Activated CD4-positive, alpha-beta T cell treated with anti-CD3 and anti-CD28 coated beads for 36 hours (primary cell): Measurements from ENCODE around the gene ANO6. TPM values are rescaled to one million over a fixed set of nuclear protein-coding genes. Genes with fewer than 3 reads are reported as not detected.
"Not testable (repeated sequence)": the region's sequence is repeated elsewhere in the genome, so short reads cannot be mapped to it uniquely, and the experiment has no call there.

Experiments used
- ATAC-seq: fragments of 200-7000 bp; cut with Tn5 transposase; one replicate; pipeline ENCODE4 v1.10.0; 2021; ENCODE audit warnings: mild to moderate bottlenecking, moderate library complexity
- CTCF ChIA-PET: fragments of 350-600 bp; sonication (Branson Sonifier 250); formaldehyde crosslinking; loops from one replicate; lab custom pipeline; 2021; ENCODE audit warnings: antibody characterized with exemption; lab: Charles Lee
- POLR2A ChIA-PET: fragments of 350-600 bp; sonication (Branson Sonifier 250); formaldehyde crosslinking; loops from one replicate; lab custom pipeline; 2021; ENCODE audit warnings: antibody characterized with exemption, inconsistent platforms; lab: Charles Lee
- DNase-seq: peaks from one replicate; pipeline ENCODE4 v3.0.0-alpha.2; 2020
- H3K27ac Mint-ChIP-seq: one replicate; pipeline ENCODE4 v1.8.0; 2021; ENCODE audit warnings: mixed read lengths
- H3K27me3 Mint-ChIP-seq: one replicate; pipeline ENCODE4 v1.8.0; 2021; ENCODE audit warnings: mixed read lengths
- H3K36me3 Mint-ChIP-seq: one replicate; pipeline ENCODE4 v1.8.0; 2021; ENCODE audit warnings: low read depth, mixed read lengths
- H3K4me1 Mint-ChIP-seq: one replicate; pipeline ENCODE4 v1.8.0; 2021; ENCODE audit warnings: mixed read lengths
- H3K4me3 Mint-ChIP-seq: one replicate; pipeline ENCODE4 v1.8.0; 2021; ENCODE audit warnings: mild to moderate bottlenecking, moderate library complexity, mixed read lengths
- H3K9me3 Mint-ChIP-seq: one replicate; pipeline ENCODE4 v1.8.0; 2021; ENCODE audit warnings: low read depth, mixed read lengths
- intact Hi-C, 2 experiments: fragments of 100-400 bp; cut with DNase I in 1 of 2; cut with micrococcal nuclease in 1 of 2; formaldehyde crosslinking; loops; one replicate each; pipeline versions ENCODE4 v1.14.2 to v1.15.1; 2022 to 2024; cut with DNase I, micrococcal nuclease
- total RNA-seq, 2 experiments: library from RNA; stranded (reverse); gene quantifications; one replicate each; pipeline ENCODE4 v1.2.3, GENCODE V29; 2021

ANO6 gene
- total RNA-seq, 2 experiments from 2014 or later: 18.7 to 20.3 TPM

DNA sequence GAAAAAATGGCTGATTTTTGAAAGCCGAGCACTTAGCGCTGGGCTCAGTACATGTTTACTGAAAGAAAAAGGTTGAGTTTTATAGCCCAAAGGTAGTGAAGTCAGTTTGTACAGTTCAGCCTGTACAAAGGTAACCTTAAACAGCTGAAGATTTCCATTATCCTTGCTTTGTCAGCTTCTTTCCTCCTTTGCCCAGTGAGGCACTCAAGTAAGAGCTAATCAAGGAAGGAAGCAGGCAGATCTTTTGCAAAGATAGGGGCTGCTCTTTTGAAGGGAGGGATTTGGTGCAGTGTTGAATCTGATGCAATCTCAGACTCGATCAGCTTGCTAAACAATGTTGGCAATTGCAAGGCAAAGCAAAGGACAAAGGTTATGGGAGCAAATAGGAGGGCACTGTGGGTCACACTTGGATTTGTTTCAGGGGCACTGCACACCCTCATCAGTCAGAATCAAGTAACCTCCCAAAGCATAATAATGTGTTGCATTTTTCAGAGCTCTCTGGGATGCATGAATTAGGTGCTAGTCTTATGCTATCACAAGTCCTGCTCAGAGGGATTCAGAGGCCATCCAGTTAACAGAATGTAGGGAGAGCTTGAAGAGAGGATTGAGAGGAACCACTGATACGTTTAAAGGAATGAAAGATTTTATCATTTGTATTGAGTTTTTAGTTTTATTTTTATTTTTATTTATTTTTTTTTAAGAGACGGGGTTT is 44.4 kb downstream of the ANO6 start:
- no peaks in the 10 kb centered on the region for H3K36me3 Mint-ChIP-seq
- ChIA-PET POLR2A (no interaction called here), CTCF (no interaction called here)
- intact Hi-C loops: no loop called here
- H3K27ac Mint-ChIP-seq: no peak overlapping the region
- no peaks in the 10 kb centered on the region for H3K9me3 Mint-ChIP-seq
- DNase-seq (no peak), ATAC-seq (no peak)
- peaks cover 31% of the 10 kb centered on the region for H3K4me1 Mint-ChIP-seq
- H3K4me3 Mint-ChIP-seq: no peak overlapping the region
- no peaks in the 10 kb centered on the region for H3K27me3 Mint-ChIP-seq

DNA sequence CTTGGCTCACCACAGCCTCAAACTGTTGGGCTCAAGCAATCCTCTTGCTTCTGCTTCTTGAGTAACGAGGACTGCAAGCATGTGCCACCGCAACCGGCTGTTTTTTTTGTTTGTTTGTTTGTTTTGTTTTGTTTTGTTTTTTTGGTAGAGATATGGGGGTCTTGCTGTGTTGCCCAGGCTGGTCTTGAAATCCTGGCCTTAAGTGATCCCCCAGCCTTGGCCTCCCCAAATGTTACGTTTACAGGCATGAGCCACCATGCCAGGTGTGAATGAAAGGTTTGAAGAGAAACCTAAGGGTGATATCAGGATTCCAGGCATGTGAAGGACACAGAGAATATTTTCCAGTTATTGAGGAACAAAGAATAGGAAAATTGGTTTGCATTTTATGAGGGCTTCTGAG is 45.0 kb downstream of the ANO6 start:
- no peak for ATAC-seq
- intact Hi-C loops: no loop called here
- Mint-ChIP-seq H3K4me3 (no peak overlapping the region), H3K27me3 (no peaks in the 10 kb centered on the region), H3K9me3 (no peaks in the 10 kb centered on the region), H3K36me3 (no peaks in the 10 kb centered on the region), H3K27ac (no peak overlapping the region), H3K4me1 (peaks cover 31% of the 10 kb centered on the region)
- DNase-seq: no peak
- ChIA-PET POLR2A (no interaction called here), CTCF (no interaction called here)

GRCh38 chr12:45262185-45262584 is 46.3 kb downstream of the ANO6 start:
- POLR2A ChIA-PET, ATAC-seq, CTCF ChIA-PET, DNase-seq, H3K27ac Mint-ChIP-seq, H3K36me3 Mint-ChIP-seq, H3K9me3 Mint-ChIP-seq, H3K4me3 Mint-ChIP-seq, intact Hi-C loops, H3K27me3 Mint-ChIP-seq: not testable (repeated sequence)
- H3K4me1 Mint-ChIP-seq: peaks cover 24% of the 10 kb centered on the region

DNA sequence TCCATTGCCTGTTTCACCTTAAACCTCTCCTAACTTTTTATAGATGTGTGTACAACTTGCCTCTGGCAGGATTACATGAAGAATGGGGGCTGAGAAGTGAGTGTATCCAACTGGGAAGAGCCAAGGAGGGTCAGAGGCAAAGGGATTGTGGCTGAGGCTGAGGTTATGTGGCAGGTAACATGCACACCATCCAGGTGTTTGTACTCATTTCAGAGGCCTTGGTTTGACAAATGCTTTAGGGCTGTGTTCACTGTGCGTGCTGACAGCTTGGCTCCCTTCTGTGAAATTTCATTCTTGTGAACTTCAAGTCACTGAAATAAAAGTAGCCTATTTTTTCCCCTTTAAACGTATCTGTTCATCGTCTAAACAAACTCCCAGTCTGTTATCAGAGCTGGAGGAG is 47.7 kb downstream of the ANO6 start:
- Mint-ChIP-seq H3K4me3 (no peak overlapping the region), H3K9me3 (no peaks in the 10 kb centered on the region), H3K27me3 (no peaks in the 10 kb centered on the region), H3K27ac (no peak overlapping the region), H3K4me1 (peaks cover 18% of the 10 kb centered on the region), H3K36me3 (no peaks in the 10 kb centered on the region)
- intact Hi-C loops: no loop called here
- CTCF ChIA-PET: no interaction called here
- DNase-seq (no peak), ATAC-seq (no peak)
- POLR2A ChIA-PET: no interaction called here

DNA sequence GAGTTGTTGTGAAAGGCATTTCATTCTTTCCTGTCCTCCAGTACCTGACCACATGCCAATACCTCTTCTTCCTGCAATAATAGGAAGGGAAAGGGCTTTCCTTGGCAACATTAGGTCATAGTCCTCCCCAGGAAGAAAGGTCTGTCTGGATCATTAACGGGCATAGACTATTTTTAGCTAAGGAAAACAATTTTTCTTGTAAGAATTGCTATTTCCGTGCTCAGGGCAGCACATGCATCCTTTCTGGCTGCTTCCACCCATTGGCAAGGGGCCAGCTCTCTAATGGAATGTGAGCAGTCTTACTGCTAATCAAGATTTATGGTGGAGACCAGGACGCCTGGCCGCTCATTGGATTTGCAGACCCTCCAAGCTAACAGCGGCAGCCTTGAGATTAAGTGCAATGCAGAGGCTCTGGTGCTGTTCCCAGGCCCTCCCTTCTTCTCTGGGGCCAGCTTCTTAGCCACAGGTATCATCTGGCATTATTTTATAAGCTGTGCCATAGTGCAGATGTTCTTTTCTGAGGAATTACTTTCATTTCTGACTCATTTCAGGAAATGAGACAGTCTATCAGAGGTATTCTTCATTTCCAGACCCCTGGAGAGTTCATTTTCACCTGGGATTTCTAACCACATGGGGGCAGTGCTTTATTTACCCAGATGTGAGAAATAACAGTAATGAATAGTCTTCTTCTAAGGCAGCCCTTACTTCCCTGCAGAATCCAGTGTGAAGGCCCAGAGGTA is 52.9 kb downstream of the ANO6 start:
- no peaks in the 10 kb centered on the region for H3K9me3 Mint-ChIP-seq
- H3K4me1 Mint-ChIP-seq: peaks cover 7% of the 10 kb centered on the region
- no peaks in the 10 kb centered on the region for H3K27me3 Mint-ChIP-seq
- peaks cover 4% of the 10 kb centered on the region for H3K36me3 Mint-ChIP-seq
- CTCF ChIA-PET: interaction anchor here (0.7 kb wide), 1 partner anchor 474 kb away, joined by 3 read pairs; no protein-coding TSS in a partner anchor
- no peak for ATAC-seq
- intact Hi-C loops: loop anchor here in 1 of 2 experiments (2.0 kb wide), 1 partner anchor 16 kb away; no protein-coding TSS in a partner anchor
- no peak overlapping the region for H3K4me3 Mint-ChIP-seq
- POLR2A ChIA-PET: no interaction called here
- H3K27ac Mint-ChIP-seq: no peak overlapping the region
- no peak for DNase-seq

DNA sequence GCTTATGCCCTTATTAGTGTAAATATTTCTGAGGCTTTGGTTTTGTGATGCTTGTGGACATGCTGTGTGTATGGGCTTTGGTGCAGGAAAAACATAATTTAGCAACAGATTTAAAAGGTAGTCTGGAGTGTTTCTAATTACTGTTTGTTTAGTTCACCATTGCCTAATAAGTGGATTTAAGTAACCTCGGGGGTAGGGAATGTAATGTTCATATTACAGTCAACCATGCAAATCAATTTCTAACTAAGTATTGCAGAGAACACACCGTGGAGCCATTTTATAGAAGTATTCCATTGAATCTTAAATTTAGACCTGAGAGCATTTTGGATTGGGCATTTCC is 53.5 kb downstream of the ANO6 start:
- intact Hi-C loops: loop anchor here in 1 of 2 experiments (2.0 kb wide), 1 partner anchor 17 kb away; no protein-coding TSS in a partner anchor
- Mint-ChIP-seq H3K4me3 (no peak overlapping the region), H3K27ac (no peak overlapping the region), H3K27me3 (no peaks in the 10 kb centered on the region), H3K4me1 (peaks cover 7% of the 10 kb centered on the region), H3K9me3 (no peaks in the 10 kb centered on the region), H3K36me3 (peaks cover 4% of the 10 kb centered on the region)
- CTCF ChIA-PET: interaction anchor here (0.7 kb wide), 1 partner anchor 473 kb away, joined by 3 read pairs; no protein-coding TSS in a partner anchor
- DNase-seq: no peak
- ATAC-seq: no peak
- POLR2A ChIA-PET: no interaction called here

DNA sequence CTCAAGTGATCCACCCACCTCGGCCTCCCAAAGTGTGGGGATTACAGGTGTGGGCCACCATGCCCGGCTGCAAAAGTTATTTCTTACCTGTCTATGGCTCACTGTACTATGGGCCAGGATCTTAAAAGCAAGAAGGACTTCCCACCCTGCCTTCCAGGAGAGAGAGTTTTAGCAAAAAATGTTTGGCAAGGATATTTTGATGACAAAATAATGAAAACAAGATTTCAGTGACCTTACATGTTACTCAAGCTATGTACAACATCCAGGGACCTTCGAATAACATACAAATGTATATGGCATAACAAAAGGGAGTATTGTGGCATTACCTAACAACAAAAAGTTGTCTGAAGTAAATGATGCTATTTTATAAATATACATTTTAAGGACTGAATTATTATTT is 55.1 kb downstream of the ANO6 start:
- CTCF ChIA-PET: interaction anchor here (0.6 to 1.0 kb wide), 2 partner anchors 54 to 182 kb away, joined by 3 read pairs; no protein-coding TSS in a partner anchor
- DNase-seq: no peak
- Mint-ChIP-seq H3K27me3 (no peaks in the 10 kb centered on the region), H3K27ac (no peak overlapping the region), H3K4me1 (peaks cover 7% of the 10 kb centered on the region), H3K9me3 (no peaks in the 10 kb centered on the region), H3K36me3 (peaks cover 4% of the 10 kb centered on the region), H3K4me3 (no peak overlapping the region)
- intact Hi-C loops: no loop called here
- ATAC-seq: no peak
- POLR2A ChIA-PET: no interaction called here

DNA sequence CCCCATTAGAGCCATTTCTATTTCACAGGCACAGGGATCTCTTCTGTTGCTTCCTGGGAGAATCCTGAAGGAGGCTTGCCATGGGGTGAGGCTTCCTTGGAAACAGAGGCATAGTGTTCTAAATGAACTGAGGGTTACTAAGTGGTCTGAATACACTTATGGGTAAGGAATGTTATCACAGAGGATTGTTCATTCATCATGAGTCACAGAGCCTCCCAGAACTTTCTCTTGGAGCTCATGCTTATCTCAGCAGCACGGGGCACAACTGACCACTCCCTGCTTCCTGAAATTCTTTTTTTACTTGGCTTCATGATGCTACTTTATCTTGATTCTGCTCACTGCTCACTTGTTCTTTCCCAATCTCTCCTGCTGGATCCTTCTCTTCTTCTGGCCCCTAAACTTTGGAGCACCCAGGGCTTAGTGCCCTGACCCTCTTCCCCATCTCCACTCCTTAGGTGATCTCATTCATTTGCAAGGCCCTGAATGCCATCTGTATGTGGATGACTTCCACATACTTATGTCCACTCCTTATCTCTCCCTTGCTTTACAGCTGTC is 57.9 kb downstream of the ANO6 start:
- Mint-ChIP-seq H3K4me1 (peaks cover 3% of the 10 kb centered on the region), H3K27me3 (no peaks in the 10 kb centered on the region), H3K36me3 (peaks cover 6% of the 10 kb centered on the region), H3K4me3 (no peak overlapping the region), H3K27ac (no peak overlapping the region), H3K9me3 (no peaks in the 10 kb centered on the region)
- no peak for ATAC-seq
- DNase-seq: no peak
- intact Hi-C loops: no loop called here
- ChIA-PET POLR2A (no interaction called here), CTCF (no interaction called here)

GRCh38 chr12:45276154-45276755 is 60.4 kb downstream of the ANO6 start:
- H3K27ac Mint-ChIP-seq: no peak overlapping the region
- H3K27me3 Mint-ChIP-seq: no peaks in the 10 kb centered on the region
- ATAC-seq (no peak), DNase-seq (no peak)
- intact Hi-C loops: no loop called here
- H3K9me3 Mint-ChIP-seq: no peaks in the 10 kb centered on the region
- peaks cover 15% of the 10 kb centered on the region for H3K36me3 Mint-ChIP-seq
- ChIA-PET POLR2A (no interaction called here), CTCF (interaction anchor here (0.6 to 0.8 kb wide), 2 partner anchors 10 to 41 kb away, joined by 4 read pairs; no protein-coding TSS in a partner anchor)
- peaks cover 4% of the 10 kb centered on the region for H3K4me1 Mint-ChIP-seq
- H3K4me3 Mint-ChIP-seq: no peak overlapping the region

DNA sequence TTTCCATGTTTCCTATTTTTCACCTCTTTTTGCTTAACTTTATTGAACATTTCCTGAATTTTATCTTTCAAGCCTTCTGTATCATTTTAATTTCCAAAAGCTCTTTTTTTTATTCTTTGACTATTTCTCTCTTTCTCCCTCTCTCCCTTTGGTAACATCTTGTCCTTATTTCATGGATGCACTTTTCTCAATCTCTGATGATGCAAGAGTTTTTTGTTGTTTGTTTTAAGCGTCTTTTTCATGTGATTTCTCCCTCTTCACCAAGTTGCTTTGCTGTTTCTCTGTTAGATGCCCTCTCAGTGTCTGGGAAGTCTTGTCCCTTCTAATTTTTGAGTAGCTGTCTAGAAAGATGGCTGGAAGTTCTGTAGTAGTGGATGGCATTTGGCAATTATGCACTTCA is 62.6 kb downstream of the ANO6 start:
- ATAC-seq (no peak), DNase-seq (no peak)
- Mint-ChIP-seq H3K4me3 (no peak overlapping the region), H3K27me3 (no peaks in the 10 kb centered on the region), H3K36me3 (peaks cover 29% of the 10 kb centered on the region), H3K27ac (no peak overlapping the region), H3K4me1 (peaks cover 4% of the 10 kb centered on the region), H3K9me3 (no peaks in the 10 kb centered on the region)
- ChIA-PET POLR2A (no interaction called here), CTCF (no interaction called here)
- intact Hi-C loops: no loop called here

GRCh38 chr12:45279931-45280830 is 64.3 kb downstream of the ANO6 start:
- H3K27me3 Mint-ChIP-seq: no peaks in the 10 kb centered on the region
- peaks cover 6% of the 10 kb centered on the region for H3K4me1 Mint-ChIP-seq
- intact Hi-C loops: no loop called here
- H3K27ac Mint-ChIP-seq: no peak overlapping the region
- peaks cover 30% of the 10 kb centered on the region for H3K36me3 Mint-ChIP-seq
- CTCF ChIA-PET: interaction anchor here (0.6 kb wide), 1 partner anchor 40 kb away, joined by 3 read pairs; no protein-coding TSS in a partner anchor
- no peak overlapping the region for H3K4me3 Mint-ChIP-seq
- no peaks in the 10 kb centered on the region for H3K9me3 Mint-ChIP-seq
- DNase-seq (no peak), ATAC-seq (no peak)
- POLR2A ChIA-PET: no interaction called here
